WI38 (cell line): ENCODE data around the gene CKAP2L.

ENCODE experiments used
- H3K4me3 ChIP-seq: 2 replicates; pipeline ENCODE4 v1.5.1; 2011; ENCODE audit warnings: low read depth, mild to moderate bottlenecking, control low read depth, low read length
- TF ChIP-seq, protein P1 (sequence below): IDR thresholded peaks from 2 replicates; pipeline ENCODE4 v1.5.1; 2012; ENCODE audit warnings: low read depth, mild to moderate bottlenecking, control low read depth, low read length

CKAP2L gene

DNA sequence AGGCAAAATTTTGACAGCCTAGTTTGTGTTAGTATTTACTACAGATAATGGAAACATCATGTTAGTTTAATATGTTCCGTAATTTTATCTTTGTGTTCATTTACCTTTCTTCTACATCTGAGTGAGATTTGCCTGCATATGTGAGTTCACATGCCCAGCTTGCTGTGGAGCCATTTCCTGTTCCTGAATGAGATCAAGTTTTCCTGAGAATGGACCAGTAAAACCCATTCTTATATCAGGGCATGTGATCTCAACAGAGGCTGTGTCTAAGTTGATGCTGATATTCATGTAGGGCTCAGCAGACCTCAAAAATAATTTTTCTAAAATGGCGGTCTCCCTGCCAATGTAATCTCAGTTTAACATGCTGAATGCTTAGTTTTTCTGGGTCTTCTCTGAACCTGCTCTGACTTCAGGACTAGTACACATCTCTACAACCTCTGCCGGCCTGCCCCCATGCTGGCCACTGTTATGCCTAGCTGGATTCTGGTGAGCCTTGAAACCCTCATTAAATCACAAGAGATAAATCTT, 18.8 kb upstream of the CKAP2L start:
- TF ChIP-seq, protein P1, sequence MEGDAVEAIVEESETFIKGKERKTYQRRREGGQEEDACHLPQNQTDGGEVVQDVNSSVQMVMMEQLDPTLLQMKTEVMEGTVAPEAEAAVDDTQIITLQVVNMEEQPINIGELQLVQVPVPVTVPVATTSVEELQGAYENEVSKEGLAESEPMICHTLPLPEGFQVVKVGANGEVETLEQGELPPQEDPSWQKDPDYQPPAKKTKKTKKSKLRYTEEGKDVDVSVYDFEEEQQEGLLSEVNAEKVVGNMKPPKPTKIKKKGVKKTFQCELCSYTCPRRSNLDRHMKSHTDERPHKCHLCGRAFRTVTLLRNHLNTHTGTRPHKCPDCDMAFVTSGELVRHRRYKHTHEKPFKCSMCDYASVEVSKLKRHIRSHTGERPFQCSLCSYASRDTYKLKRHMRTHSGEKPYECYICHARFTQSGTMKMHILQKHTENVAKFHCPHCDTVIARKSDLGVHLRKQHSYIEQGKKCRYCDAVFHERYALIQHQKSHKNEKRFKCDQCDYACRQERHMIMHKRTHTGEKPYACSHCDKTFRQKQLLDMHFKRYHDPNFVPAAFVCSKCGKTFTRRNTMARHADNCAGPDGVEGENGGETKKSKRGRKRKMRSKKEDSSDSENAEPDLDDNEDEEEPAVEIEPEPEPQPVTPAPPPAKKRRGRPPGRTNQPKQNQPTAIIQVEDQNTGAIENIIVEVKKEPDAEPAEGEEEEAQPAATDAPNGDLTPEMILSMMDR = no peak
- no peak overlapping the region for H3K4me3 ChIP-seq

DNA sequence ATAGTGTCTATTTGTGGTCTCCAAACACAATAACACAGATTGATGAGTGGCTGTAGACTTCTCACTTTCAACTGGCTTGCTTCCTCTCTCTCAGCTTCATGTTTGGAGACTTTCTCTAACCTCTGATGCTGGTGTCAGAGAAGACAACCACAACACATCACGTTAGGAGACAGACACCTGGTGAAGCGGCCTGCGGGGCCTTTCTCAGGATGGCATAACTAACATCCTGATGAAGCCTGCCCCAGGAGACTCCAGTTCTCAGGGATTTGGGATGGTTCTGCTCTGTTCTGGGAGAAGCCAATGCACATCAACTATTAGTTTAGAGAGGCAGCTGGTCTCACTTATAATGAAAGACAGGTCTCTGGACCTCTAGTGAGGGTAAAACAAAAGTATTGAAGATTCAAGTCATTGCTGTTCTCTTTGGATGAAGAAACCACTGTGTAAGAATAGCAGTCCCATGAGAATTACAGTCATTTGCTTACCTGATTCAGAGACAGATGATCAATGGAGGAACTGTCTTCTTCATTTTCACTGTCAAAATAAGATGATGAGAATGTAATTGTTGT, 17.9 kb upstream of the CKAP2L start:
- TF ChIP-seq, protein P1 = no peak
- no peak overlapping the region for H3K4me3 ChIP-seq

DNA sequence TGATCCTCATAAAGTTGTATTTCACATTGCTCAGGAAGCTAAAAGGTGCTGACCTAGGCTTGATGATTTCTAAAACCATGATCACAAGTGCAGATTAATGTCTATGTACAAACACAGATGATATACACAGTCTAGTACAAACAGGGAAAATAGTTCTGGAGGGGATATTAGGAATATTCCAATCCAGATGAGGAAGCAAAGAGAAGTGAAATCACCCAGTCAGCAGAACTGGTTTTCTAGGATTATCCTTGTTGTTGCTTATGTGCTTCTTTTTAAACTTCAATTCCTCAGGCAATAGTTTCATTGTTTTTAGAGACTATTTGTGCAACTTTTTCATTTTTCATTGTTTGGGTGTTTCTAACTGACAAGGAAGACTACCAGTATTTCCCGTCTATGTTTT, 15.2 kb upstream of the CKAP2L start:
- TF ChIP-seq, protein P1 = no peak
- H3K4me3 ChIP-seq = no peak overlapping the region

DNA sequence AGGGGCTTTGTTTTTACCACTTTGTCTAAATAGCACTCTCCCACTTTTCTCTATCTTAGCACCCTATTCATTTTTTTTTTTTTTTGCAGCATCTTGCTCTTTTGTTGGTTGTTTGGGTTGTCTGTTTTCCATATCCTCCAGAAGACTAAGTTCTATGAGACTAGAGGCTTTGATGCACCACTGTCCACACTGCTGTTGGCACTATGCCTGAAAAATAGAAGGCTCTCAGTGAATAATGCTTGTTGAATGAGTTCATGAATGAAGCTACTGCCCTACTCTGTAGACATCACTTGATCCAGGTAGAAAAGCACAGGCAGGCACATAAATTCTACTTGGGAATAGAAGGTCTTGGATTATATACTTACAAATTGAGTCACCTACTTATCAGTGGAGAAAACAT, 12.6 kb upstream of the CKAP2L start:
- TF ChIP-seq, protein P1 = no peak
- no peak overlapping the region for H3K4me3 ChIP-seq

DNA sequence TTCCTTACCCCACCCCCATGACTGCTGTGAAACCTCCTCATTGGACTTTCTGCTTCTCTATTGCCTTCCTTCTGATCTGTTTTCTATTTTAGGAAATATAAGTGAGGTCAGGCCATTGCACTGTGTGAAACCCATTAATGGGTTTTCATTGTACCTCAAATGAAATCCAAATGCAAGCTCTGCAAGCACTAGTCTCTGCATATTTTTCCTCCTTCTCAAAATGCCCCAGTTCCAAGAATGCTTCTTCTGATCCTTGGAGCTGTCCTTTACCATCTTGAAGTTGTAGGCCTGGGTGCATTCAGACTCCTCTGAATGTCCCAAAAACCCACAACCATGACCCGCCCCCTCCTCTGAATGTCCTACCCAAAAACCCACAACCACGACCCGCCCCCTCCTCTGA, 11.7 kb upstream of the CKAP2L start:
- H3K4me3 ChIP-seq = no peak overlapping the region
- TF ChIP-seq, protein P1 = no peak

DNA sequence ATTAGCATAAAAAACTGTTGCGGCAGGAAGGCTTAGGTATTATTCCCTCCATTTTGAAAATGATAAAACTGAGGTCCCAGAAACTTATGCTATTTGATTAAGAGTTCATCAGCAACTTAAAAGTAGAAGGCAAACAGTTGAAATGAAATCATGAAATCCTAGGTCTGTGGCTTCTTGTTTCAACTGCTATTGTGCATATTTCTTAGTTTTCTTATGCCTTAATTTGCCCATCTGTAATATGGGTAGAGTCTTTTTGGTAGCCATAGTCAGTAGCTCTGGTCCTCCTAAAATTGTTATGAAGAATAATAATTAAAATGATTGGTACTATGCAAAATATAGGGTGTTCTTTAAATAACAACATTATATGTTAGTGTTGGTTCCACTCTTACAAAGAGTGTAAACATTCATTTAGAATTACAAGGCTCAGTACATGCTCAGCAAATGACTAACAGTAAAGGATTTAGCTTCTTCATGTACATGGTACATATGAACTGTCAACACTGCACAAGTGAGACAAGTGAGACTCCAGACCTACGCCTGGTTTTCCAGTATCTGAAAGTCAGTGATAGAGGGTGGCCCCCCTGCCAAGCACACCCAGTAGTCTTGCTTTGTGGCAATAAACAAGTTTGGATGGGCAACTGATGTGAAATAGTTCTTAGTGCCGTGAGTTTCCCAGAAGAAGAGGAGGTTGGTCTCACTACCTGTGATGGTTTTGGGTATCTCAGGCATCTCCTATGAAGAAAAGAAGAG, 10.3 kb upstream of the CKAP2L start:
- TF ChIP-seq, protein P1 = no peak

DNA sequence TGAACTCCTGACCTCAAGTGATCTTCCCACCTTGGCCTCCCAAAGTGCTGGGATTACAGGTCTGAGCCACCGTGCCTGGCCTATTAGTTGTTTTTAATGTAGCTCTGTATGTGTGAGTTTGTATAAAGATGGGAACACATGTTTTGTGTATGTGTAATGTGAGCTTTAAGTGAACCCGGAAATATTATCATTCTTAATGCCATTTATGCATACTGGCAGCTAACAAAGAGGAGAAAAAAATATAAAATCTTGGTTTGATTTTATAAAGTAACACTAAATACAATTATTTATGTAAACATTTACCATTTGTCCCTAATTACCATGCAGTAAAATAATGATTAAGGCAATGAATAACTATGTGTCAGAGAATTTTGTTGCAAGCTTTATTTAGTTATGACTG, 9.1 kb upstream of the CKAP2L start:
- no peak overlapping the region for H3K4me3 ChIP-seq
- TF ChIP-seq, protein P1 = no peak

More for the DNA sequence above, 10.3 kb upstream of the CKAP2L start:
- no peak overlapping the region for H3K4me3 ChIP-seq
